ENCODE results near the gene XXYLT1.

Gene XXYLT1

GRCh38 chr3:195226900-195227447, 44.0 kb downstream of the XXYLT1 start:
- intact Hi-C loops (cut with DNase I; ENCODE audit: low total_unique reads): loop anchor here (10.0 kb wide), 1 partner anchor 72 kb away; no protein-coding TSS in a partner anchor
- H3K4me3 ChIP-seq: no peak overlapping the region
- TF ChIP-seq, protein P1, sequence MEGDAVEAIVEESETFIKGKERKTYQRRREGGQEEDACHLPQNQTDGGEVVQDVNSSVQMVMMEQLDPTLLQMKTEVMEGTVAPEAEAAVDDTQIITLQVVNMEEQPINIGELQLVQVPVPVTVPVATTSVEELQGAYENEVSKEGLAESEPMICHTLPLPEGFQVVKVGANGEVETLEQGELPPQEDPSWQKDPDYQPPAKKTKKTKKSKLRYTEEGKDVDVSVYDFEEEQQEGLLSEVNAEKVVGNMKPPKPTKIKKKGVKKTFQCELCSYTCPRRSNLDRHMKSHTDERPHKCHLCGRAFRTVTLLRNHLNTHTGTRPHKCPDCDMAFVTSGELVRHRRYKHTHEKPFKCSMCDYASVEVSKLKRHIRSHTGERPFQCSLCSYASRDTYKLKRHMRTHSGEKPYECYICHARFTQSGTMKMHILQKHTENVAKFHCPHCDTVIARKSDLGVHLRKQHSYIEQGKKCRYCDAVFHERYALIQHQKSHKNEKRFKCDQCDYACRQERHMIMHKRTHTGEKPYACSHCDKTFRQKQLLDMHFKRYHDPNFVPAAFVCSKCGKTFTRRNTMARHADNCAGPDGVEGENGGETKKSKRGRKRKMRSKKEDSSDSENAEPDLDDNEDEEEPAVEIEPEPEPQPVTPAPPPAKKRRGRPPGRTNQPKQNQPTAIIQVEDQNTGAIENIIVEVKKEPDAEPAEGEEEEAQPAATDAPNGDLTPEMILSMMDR (IDR thresholded peaks at IDR 0.05): no peak
- peaks cover 0 to 6% (median 0%) of the 10 kb centered on the region in 3 donors for H3K36me3 ChIP-seq
- H3K27me3 ChIP-seq: no peaks in the 10 kb centered on the region
- DNase-seq: peak in 1 of 2 donors; percentile 35
- no peaks in the 10 kb centered on the region for H3K9me3 ChIP-seq
- peaks cover 0 to 32% (median 25%) of the 10 kb centered on the region in 4 donors for H3K4me1 ChIP-seq
- no peak overlapping the region for H3K27ac ChIP-seq

DNA sequence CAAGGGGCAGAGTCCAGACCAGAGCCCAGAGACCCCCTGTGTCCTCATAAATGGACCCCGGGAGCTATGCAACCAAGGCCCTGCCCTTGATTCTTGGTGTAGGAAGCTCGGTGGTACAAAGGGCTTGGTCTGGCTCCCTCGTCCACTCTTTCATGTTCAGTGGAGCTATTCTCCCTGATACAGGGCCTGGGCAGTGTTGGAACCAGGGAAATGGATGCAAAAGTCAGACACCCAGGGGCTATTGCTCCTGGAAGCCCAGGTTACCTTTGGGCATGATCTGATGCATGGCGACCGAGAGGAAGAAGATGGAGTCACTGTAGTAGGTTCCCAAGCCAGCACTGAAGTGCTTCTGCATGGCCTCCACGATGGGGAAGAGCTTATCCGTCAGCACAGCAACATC, 44.5 kb downstream of the XXYLT1 start:
- intact Hi-C loops (cut with DNase I; ENCODE audit: low total_unique reads): loop anchor here (10.0 kb wide), 1 partner anchor 72 kb away; no protein-coding TSS in a partner anchor
- peaks cover 0 to 6% (median 0%) of the 10 kb centered on the region in 3 donors for H3K36me3 ChIP-seq
- TF ChIP-seq, protein P1 (IDR thresholded peaks at IDR 0.05): no peak
- no peak overlapping the region for H3K27ac ChIP-seq
- DNase-seq: peak in 1 of 2 donors; percentile 39
- H3K4me3 ChIP-seq: no peak overlapping the region
- no peaks in the 10 kb centered on the region for H3K27me3 ChIP-seq
- peaks cover 0 to 38% (median 29%) of the 10 kb centered on the region in 4 donors for H3K4me1 ChIP-seq
- H3K9me3 ChIP-seq: no peaks in the 10 kb centered on the region

GRCh38 chr3:195224980-195225580, 45.9 kb downstream of the XXYLT1 start:
- DNase-seq: peak in 1 of 2 donors; percentile 48
- no peaks in the 10 kb centered on the region for H3K9me3 ChIP-seq
- peaks cover 0 to 43% (median 34%) of the 10 kb centered on the region in 4 donors for H3K4me1 ChIP-seq
- H3K4me3 ChIP-seq: no peak overlapping the region
- no peaks in the 10 kb centered on the region for H3K27me3 ChIP-seq
- peak overlapping the region; percentile 71 to 77 for H3K27ac ChIP-seq
- TF ChIP-seq, protein P1 (IDR thresholded peaks at IDR 0.05): no peak
- H3K36me3 ChIP-seq: peaks cover 0 to 6% (median 0%) of the 10 kb centered on the region in 3 donors
- intact Hi-C loops (cut with DNase I; ENCODE audit: low total_unique reads): loop anchor here (10.0 kb wide), 1 partner anchor 70 kb away; no protein-coding TSS in a partner anchor

DNA sequence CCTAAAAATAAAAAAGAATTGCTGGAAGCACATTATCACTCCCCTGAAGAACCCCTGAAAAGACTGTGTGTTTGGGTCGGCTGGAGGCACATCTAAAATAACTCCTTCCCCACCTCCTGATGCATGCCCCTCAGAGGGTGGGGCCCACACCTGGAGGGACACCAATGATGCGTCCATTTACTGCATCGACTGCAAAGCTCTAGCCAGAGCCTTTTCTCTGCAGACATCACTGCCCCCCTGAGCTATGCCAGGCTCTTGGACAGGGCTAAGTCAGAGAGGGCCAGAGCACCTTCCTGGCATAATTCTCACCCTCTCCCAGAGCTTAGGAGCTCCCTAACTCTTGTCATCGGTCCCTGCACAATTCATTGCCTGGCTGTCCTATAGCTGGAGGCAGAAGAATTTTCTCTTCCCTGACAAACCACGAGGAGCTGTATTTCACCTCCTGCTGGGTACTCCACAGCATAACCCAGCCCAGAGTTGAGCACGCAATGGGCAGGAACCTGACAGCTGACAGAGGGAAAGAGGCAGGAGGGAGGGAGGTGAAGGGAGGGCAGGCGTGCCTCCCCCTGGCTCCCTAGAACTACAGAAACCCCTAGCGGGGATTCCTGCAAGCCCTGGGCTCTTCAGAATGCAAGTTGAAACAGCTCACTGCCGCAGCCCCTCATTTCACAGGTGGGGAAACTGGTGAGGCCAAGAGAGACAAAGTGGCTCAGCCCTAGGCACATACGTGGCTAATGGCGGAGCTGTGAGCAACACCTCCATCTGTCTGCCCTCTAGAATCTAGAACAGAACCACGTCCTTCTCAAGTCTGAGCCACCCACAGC, 46.6 kb downstream of the XXYLT1 start:
- Histone ChIP-seq H3K9me3 (no peaks in the 10 kb centered on the region), H3K27me3 (no peaks in the 10 kb centered on the region), H3K4me3 (no peak overlapping the region), H3K4me1 (peaks cover 0 to 43% (median 34%) of the 10 kb centered on the region in 4 donors), H3K27ac (peak overlapping the region; percentile 71 to 77), H3K36me3 (peaks cover 0 to 6% (median 0%) of the 10 kb centered on the region in 3 donors)
- DNase-seq: peak in 1 of 2 donors; percentile 53
- intact Hi-C loops (cut with DNase I; ENCODE audit: low total_unique reads): loop anchor here (10.0 kb wide), 1 partner anchor 70 kb away; no protein-coding TSS in a partner anchor
- TF ChIP-seq, protein P1 (IDR thresholded peaks at IDR 0.05): no peak

DNA sequence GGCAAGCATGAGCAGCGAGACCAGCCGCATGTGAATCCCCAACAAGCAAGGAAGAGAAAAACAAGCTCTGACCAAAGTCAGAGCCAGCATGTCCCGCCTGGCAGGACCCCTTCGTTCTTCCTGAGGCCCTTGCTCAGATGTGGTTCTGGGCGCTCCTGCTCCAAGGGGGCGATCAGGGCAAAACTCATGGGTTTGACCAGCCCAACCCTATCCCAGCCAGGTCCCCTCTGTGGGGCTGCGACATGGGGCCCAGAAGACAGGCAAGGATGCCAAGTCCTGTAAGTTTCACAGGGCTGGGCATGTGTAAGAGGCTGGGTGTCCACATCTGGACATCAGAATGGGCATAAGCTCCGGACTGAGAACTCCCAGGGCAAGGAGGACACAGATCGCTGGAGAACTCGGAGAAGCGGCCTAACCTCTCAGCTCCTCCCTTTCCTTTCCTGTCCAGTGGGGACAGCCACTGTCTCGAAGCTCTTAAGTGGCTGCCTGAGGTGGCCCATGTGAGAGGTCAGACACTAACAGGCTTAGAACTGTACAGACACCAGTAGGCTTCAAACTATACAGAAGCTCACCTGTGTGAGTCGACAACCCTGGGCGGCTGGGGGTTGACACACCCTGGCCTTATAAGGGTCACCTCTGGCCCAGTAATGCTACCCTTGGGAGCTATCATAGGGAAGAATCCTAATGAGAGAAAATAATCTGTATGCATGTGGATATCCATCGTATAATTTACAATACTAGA, 48.9 kb downstream of the XXYLT1 start:
- Histone ChIP-seq H3K9me3 (no peaks in the 10 kb centered on the region), H3K4me3 (no peak overlapping the region), H3K36me3 (peaks cover 0 to 6% (median 0%) of the 10 kb centered on the region in 3 donors), H3K27me3 (no peaks in the 10 kb centered on the region), H3K27ac (peak overlapping the region; percentile 71 to 77), H3K4me1 (peaks cover 0 to 43% (median 34%) of the 10 kb centered on the region in 4 donors)
- TF ChIP-seq, protein P1 (IDR thresholded peaks at IDR 0.05): no peak
- intact Hi-C loops (cut with DNase I; ENCODE audit: low total_unique reads): loop anchor here (10.0 kb wide), 1 partner anchor 67 kb away; no protein-coding TSS in a partner anchor
- peak in 1 of 2 donors; percentile 63 for DNase-seq

All from tibial artery (tissue), 4 donors.